Posterior cingulate gyrus (tissue), 11 donors: ENCODE data around the gene TXNL1.
"Not testable (repeated sequence)": the region's sequence is repeated elsewhere in the genome, so short reads cannot be mapped to it uniquely, and the experiment has no call there.

Source experiments
- DNase-seq, 10 donors: peaks; one replicate each; pipeline versions ENCODE4 v3.0.0 to v3.0.0-alpha.2; 2020 to 2021; ENCODE audit warnings: mixed read lengths in 3 of 10
- intact Hi-C: fragments of 100-400 bp; cut with DNase I; formaldehyde crosslinking; loops from one replicate; pipeline ENCODE4 v1.15.1; 2023

TXNL1 gene

GRCh38 chr18:56638232-56639103, at the start of gene TXNL1:
TXNL1 (minus strand) TSS chr18:56638592; CDS start chr18:56638440, 152 bp downstream.
- DNase-seq: peak; percentile 97 to 99 (median 98)
- intact Hi-C loops: loop anchor here (1.0 kb wide), 1 partner anchor 13 kb away; the partner anchor contains the start of gene WDR7

GRCh38 chr18:56684277-56684676, 45.9 kb upstream of the TXNL1 start:
- intact Hi-C loops: no loop called here
- no peak for DNase-seq

GRCh38 chr18:56678836-56679565, 40.6 kb upstream of the TXNL1 start:
- DNase-seq: peak in 1 of 10 donors; percentile 22
- intact Hi-C loops: no loop called here

- intact Hi-C loops: no loop called here
- DNase-seq: no peak
Observed at GRCh38 chr18:56676639-56677038, 38.2 kb upstream of the TXNL1 start.

- DNase-seq: no peak
- intact Hi-C loops: no loop called here
Observed at GRCh38 chr18:56672981-56673380, 34.6 kb upstream of the TXNL1 start.

GRCh38 chr18:56672391-56672790, 34.0 kb upstream of the TXNL1 start:
- DNase-seq: no peak
- intact Hi-C loops: no loop called here

GRCh38 chr18:56662902-56663301, 24.5 kb upstream of the TXNL1 start:
- intact Hi-C loops: no loop called here
- DNase-seq: no peak

GRCh38 chr18:56662502-56662901, 24.1 kb upstream of the TXNL1 start:
- intact Hi-C loops: no loop called here
- no peak for DNase-seq

- intact Hi-C loops: no loop called here
- no peak for DNase-seq
Observed at GRCh38 chr18:56662063-56662408, 23.6 kb upstream of the TXNL1 start.

- DNase-seq: no peak
- intact Hi-C loops: no loop called here
Observed at GRCh38 chr18:56661360-56662062, 23.1 kb upstream of the TXNL1 start.

GRCh38 chr18:56660655-56661054, 22.3 kb upstream of the TXNL1 start:
- intact Hi-C loops: no loop called here
- DNase-seq: no peak

GRCh38 chr18:56659111-56659510, 20.7 kb upstream of the TXNL1 start:
- no peak for DNase-seq
- intact Hi-C loops: no loop called here

- intact Hi-C loops: no loop called here
- DNase-seq: no peak
Observed at GRCh38 chr18:56658261-56658660, 19.9 kb upstream of the TXNL1 start.

GRCh38 chr18:56654280-56654679, 15.9 kb upstream of the TXNL1 start:
- DNase-seq, intact Hi-C loops: not testable (repeated sequence)

GRCh38 chr18:56652802-56653201, 14.4 kb upstream of the TXNL1 start:
- intact Hi-C loops: no loop called here
- DNase-seq: no peak

GRCh38 chr18:56651771-56652092, 13.3 kb upstream of the TXNL1 start:
- intact Hi-C loops: loop anchor here (1.0 kb wide), 1 partner anchor 13 kb away; the partner anchor contains the start of gene TXNL1
- no peak for DNase-seq

- peak; percentile 91 to 100 (median 98) for DNase-seq
- intact Hi-C loops: loop anchor here (1.0 kb wide), 1 partner anchor 13 kb away; the partner anchor contains the start of gene TXNL1
Observed at GRCh38 chr18:56650944-56651770, 12.8 kb upstream of the TXNL1 start, which contains the start of gene WDR7. WDR7 (plus strand) TSS chr18:56651359; CDS start chr18:56672516, 21,157 bp downstream.

- DNase-seq: peak in 1 of 10 donors; percentile 44
- intact Hi-C loops: no loop called here
Observed at GRCh38 chr18:56649996-56650395, 11.6 kb upstream of the TXNL1 start.

GRCh38 chr18:56647951-56648893, 9.8 kb upstream of the TXNL1 start:
- no peak for DNase-seq
- intact Hi-C loops: no loop called here
